ENCODE results near the gene KIF13A.

The KIF13A gene

DNA sequence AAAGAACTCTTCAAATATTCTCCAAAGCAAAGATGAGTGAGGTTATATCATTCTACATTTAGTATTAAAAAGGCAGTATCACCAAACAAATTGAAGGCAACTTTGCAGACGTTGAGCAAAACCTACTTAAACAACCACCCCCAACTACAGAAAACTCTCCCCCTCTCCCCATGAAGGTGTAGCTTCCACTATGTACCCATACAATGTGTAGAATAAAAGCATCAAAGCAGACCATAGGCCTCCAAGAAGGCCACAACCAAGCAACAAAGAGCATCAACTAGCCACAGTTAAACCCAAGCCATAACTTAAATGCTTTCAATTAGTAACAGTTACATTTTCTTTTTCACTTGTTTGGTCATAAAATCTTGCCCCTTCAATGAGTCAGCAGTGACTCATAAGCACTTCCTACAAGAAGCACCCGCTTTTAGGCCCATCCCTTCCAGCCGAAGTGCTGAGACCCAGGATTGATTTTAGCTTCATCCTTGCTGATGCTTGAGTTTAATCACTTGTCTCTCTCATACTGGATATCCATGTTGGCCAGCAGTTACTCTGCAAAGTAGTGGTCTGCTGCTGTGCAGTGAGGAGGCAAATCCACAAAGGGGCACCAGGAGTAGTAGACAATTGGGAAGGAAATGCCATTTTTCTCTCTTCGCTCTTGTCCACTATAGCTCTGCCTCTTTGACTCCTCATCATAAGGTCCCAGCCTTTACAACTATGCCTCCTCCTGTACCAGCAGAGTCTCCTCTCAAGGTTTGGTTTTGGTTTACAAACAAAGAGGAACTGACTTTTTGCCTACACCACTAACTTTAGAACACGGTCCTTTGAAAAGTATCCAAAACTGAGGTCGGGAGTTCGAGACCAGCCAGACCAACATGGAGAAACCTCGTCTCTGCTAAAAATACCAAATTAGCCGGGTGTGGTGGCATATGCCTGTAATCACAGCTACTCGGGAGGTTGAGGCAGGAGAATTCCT lies 272.3 kb downstream of the KIF13A start:
- peak; percentile 67 to 89 (median 84) for DNase-seq

DNA sequence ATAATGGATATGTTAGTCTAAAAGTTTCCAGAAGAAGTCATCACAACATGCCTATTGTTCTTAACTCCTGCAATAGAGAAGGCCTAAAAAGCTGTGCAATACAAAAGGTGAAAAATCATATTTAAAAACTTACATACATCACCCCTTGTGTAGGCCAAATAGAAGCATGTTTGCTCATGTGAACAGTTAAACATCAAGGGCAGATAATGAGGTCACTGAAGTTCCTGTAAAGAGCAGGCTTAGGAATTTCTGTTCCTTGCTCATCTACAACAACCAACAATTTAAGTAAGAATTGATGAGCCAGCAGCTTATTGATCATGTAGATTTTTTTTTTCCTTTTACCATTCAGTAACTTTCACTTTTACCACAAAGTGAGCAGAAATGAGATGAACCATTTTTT lies 273.3 kb downstream of the KIF13A start:
- DNase-seq = peak in 3 of 4 experiments; percentile 25 to 59 (median 57)

DNA sequence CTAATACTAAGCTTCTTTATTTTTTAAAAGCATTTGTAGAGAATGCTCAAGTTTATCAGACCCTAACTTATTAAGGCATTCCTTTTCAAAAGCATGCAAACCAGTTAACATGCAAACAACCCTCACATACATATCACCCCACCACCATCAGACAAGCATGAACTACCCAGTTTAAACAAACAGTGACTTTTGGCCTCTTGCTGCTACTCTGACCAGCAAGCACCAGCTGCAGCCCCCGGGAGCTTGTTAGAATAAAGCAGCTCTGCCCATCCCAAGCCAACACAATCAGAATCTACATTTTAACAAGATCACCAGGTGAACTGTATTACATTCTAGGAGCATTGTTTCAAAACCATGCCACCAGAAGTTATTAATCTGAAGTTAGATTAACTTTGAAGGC lies 274.9 kb downstream of the KIF13A start:
- no peak for DNase-seq

DNA sequence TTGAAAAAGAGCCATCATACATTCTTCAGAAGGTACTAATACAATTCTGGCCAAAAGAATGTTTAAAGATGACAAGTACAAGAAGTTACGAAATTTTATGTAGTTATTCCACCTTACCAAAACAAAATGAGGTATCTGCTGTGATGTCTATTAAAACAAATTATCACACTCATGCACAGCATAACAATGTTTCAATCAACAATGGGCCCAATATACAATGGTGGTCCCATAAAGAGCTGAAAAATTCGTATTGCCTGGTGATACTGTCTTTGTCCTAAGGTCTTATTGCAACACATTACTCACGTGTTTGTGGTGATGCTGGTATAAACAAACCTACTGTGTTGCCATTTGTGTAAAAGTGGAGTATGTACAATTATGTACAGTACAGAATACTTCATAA lies 277.1 kb downstream of the KIF13A start:
- DNase-seq = no peak

GRCh38 chr6:17709476-17709875 lies 278.0 kb downstream of the KIF13A start:
- DNase-seq = no peak
